K562 (cell line): ENCODE results near the gene SDC3. TPM values are rescaled to one million over a fixed set of nuclear protein-coding genes. Genes with fewer than 3 reads are reported as not detected.

ENCODE experiments used
- CTBP1 ChIP-seq: fragments of 450-650 bp; IDR thresholded peaks from 2 replicates; pipeline ENCODE4 v1.6.1; 2016; ENCODE audit warnings: borderline replicate concordance
- ELF4 ChIP-seq: fragments of 450-650 bp; formaldehyde crosslinking; IDR thresholded peaks from 2 replicates; pipeline ENCODE4 v1.4.0; 2022; ENCODE audit warnings: missing genetic modification characterization
- ELK3 ChIP-seq: fragments of 450-650 bp; formaldehyde crosslinking; IDR thresholded peaks from 2 replicates; pipeline ENCODE4 v1.4.0; 2020; ENCODE audit warnings: mild to moderate bottlenecking
- KHSRP ChIP-seq: fragments of 450-650 bp; IDR thresholded peaks from 2 replicates; pipeline ENCODE4 v1.6.1; 2017
- KLF6 ChIP-seq: fragments of 250-450 bp; sonication (Bioruptor Pico); IDR thresholded peaks from 2 replicates; pipeline ENCODE4 v1.4.0; 2020; ENCODE audit warnings: mild to moderate bottlenecking, moderate library complexity, borderline replicate concordance
- MNT ChIP-seq, 2 experiments: fragments of 450-650 bp; conservative IDR thresholded peaks; 2 replicates each; pipeline ENCODE4 v1.6.1; 2017; ENCODE audit warnings: mild to moderate bottlenecking in 2 of 2, moderate library complexity in 2 of 2
- MTA1 ChIP-seq: fragments of 450-650 bp; IDR thresholded peaks from 2 replicates; pipeline ENCODE4 v1.6.1; 2017; ENCODE audit warnings: borderline replicate concordance
- PHTF2 ChIP-seq: fragments of 250-450 bp; sonication (Bioruptor Pico); IDR thresholded peaks from 2 replicates; pipeline ENCODE4 v1.5.0; 2021; ENCODE audit warnings: mild to moderate bottlenecking
- POLR2H ChIP-seq: IDR thresholded peaks from 2 replicates; pipeline ENCODE4 v1.6.1; 2016; ENCODE audit warnings: missing genetic modification characterization, low read depth, mild to moderate bottlenecking, control low read depth, missing compliant biosample characterization, moderate library complexity
- SMARCC2 ChIP-seq: fragments of 450-650 bp; IDR thresholded peaks from 2 replicates; pipeline ENCODE4 v1.6.1; 2017; ENCODE audit warnings: antibody characterized with exemption, moderate library complexity, mild to moderate bottlenecking, low read depth
- SP2 ChIP-seq: IDR thresholded peaks from 2 replicates; pipeline ENCODE4 v1.6.1; 2011; ENCODE audit warnings: mild to moderate bottlenecking, low read depth, low read length, moderate library complexity; ENCODE audit not compliant: poor library complexity, severe bottlenecking; ENCODE audit errors: extremely low read depth
- TCF7L2 ChIP-seq: fragments of 150-350 bp; IDR thresholded peaks from 2 replicates; pipeline ENCODE4 v1.6.1; 2016; ENCODE audit warnings: low read depth, mild to moderate bottlenecking, low read length, moderate library complexity
- THRAP3 ChIP-seq: fragments of 450-650 bp; IDR thresholded peaks from 2 replicates; pipeline ENCODE4 v1.6.1; 2016; ENCODE audit warnings: mild to moderate bottlenecking, inconsistent platforms, borderline replicate concordance
- WHSC1 ChIP-seq: IDR thresholded peaks from one replicate; pipeline ENCODE4 v1.6.1; 2012; ENCODE audit warnings: low read length, control low read depth, inconsistent platforms
- ZFP30 ChIP-seq: fragments of 250-450 bp; sonication (Bioruptor Pico); IDR thresholded peaks from 2 replicates; pipeline ENCODE4 v1.8.0; 2022; ENCODE audit warnings: moderate library complexity, mild to moderate bottlenecking, inconsistent platforms, borderline replicate concordance
- ZNF175 ChIP-seq: fragments of 200-800 bp; sonication (Bioruptor generic); IDR thresholded peaks from 2 replicates; pipeline ENCODE4 v1.6.1; 2016; ENCODE audit warnings: low read depth, mild to moderate bottlenecking, missing genetic modification characterization, missing compliant biosample characterization
- ZNF589 ChIP-seq: fragments of 200-800 bp; sonication (Bioruptor generic); IDR thresholded peaks from 2 replicates; pipeline ENCODE4 v1.6.1; 2016; ENCODE audit warnings: low read depth, missing genetic modification characterization, missing compliant biosample characterization
- polyA plus RNA-seq, 8 experiments: library from polyadenylated mRNA; depleted of rRNA in 4 of 8; stranded (reverse) in 5 of 8; unstranded in 3 of 8; fragments of >200 nt; fragmentation: Nextera tagmentation in 2 of 8; fragmentation: Illumina TruSeq in 1 of 8; extraction: Ambion mirVana in 2 of 8; extraction: Trizol in 1 of 8; gene quantifications; 2 replicates each; pipeline versions ENCODE4 v1.2.1 to v1.2.3, GENCODE V29; 2011 to 2014; ENCODE audit warnings: inconsistent platforms in 1 of 8, missing spikeins in 1 of 8
- total RNA-seq, 7 experiments: library from RNA; depleted of rRNA in 6 of 7; stranded (reverse); fragments of >200 nt in 6 of 7; fragmentation: Illumina TruSeq in 2 of 7; extraction: Trizol in 2 of 7; gene quantifications; 2 replicates each; pipeline versions ENCODE4 v1.2.1 to v1.2.3, GENCODE V29; 2011 to 2021; ENCODE audit warnings: low replicate concordance in 1 of 7
- TF ChIP-seq, protein P1 (sequence below): sonication (generic); formaldehyde crosslinking; IDR thresholded peaks from 2 replicates; pipeline ENCODE4 v1.8.1; 2023; ENCODE audit warnings: mild to moderate bottlenecking, missing genetic modification reagents, moderate library complexity
- TF ChIP-seq, protein P2 (sequence below), 2 experiments: IDR thresholded peaks in 1 of 2; conservative IDR thresholded peaks in 1 of 2; 2 replicates each; pipeline ENCODE4 v1.6.1; 2016; ENCODE audit warnings: low read depth in 2 of 2, mild to moderate bottlenecking in 1 of 2, missing compliant biosample characterization in 1 of 2, missing genetic modification characterization in 1 of 2, moderate library complexity in 1 of 2
- TF ChIP-seq, protein P3 (sequence below): sonication (generic); formaldehyde crosslinking; IDR thresholded peaks from 2 replicates; pipeline ENCODE4 v1.8.0; 2022; ENCODE audit warnings: missing genetic modification reagents, mild to moderate bottlenecking, moderate library complexity, borderline replicate concordance

Gene SDC3
- total and polyA plus RNA-seq, 9 of the 15 experiments (the other 6 are each of a cell fraction or from before 2014, with no cell fraction given) = 0.38 to 44.1 (median 12.1) TPM

GRCh38 chr1:30909365-30910068 lies 959 bp upstream of the SDC3 start (continued):
- TF ChIP-seq MNT (conservative IDR thresholded peaks at IDR 0.05) = peak in 1 of 2 experiments; percentile 35; a peak in 1 of 4 replicates
- no peak for TF ChIP-seq ELK3 (CRISPR knock-in tag)
- no peak for TF ChIP-seq POLR2H (tag)
- TF ChIP-seq ZFP30 (CRISPR knock-in tag) = no peak
- TF ChIP-seq THRAP3 = no peak
- TF ChIP-seq PHTF2 (CRISPR knock-in tag) = no peak
- TF ChIP-seq, protein P1, sequence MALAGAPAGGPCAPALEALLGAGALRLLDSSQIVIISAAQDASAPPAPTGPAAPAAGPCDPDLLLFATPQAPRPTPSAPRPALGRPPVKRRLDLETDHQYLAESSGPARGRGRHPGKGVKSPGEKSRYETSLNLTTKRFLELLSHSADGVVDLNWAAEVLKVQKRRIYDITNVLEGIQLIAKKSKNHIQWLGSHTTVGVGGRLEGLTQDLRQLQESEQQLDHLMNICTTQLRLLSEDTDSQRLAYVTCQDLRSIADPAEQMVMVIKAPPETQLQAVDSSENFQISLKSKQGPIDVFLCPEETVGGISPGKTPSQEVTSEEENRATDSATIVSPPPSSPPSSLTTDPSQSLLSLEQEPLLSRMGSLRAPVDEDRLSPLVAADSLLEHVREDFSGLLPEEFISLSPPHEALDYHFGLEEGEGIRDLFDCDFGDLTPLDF (CRISPR knock-in tag) = no peak
- TF ChIP-seq, protein P2, sequence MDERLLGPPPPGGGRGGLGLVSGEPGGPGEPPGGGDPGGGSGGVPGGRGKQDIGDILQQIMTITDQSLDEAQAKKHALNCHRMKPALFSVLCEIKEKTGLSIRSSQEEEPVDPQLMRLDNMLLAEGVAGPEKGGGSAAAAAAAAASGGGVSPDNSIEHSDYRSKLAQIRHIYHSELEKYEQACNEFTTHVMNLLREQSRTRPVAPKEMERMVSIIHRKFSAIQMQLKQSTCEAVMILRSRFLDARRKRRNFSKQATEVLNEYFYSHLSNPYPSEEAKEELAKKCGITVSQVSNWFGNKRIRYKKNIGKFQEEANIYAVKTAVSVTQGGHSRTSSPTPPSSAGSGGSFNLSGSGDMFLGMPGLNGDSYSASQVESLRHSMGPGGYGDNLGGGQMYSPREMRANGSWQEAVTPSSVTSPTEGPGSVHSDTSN (CRISPR knock-in tag; IDR thresholded peaks at IDR 0.05; ENCODE audit: low read depth) = no peak
- TF ChIP-seq, protein P2 (tag; conservative IDR thresholded peaks at IDR 0.05; ENCODE audit: low read depth) = no peak
- no peak for TF ChIP-seq TCF7L2
- TF ChIP-seq, protein P3, sequence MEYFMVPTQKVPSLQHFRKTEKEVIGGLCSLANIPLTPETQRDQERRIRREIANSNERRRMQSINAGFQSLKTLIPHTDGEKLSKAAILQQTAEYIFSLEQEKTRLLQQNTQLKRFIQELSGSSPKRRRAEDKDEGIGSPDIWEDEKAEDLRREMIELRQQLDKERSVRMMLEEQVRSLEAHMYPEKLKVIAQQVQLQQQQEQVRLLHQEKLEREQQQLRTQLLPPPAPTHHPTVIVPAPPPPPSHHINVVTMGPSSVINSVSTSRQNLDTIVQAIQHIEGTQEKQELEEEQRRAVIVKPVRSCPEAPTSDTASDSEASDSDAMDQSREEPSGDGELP (CRISPR knock-in tag) = peak; percentile 59; the same call in 1 of the 2 replicates
- TF ChIP-seq KLF6 (CRISPR knock-in tag) = no peak
- TF ChIP-seq ZNF175 (CRISPR knock-in tag) = no peak
- TF ChIP-seq ELF4 (CRISPR knock-in tag) = no peak
- 0 out of 2 replicates have a peak, but pooled peaks have one; percentile 18 for TF ChIP-seq CTBP1
- TF ChIP-seq SP2 = no peak
- TF ChIP-seq MTA1 = no peak
- no peak for TF ChIP-seq ZNF589 (CRISPR knock-in tag)
- TF ChIP-seq WHSC1 = no peak
- no peak for TF ChIP-seq KHSRP
- no peak for TF ChIP-seq SMARCC2
